Endothelial cell of umbilical vein (primary cell): Measurements from ENCODE around the gene GTF2F1. TPM values are rescaled to one million over a fixed set of nuclear protein-coding genes. Genes with fewer than 3 reads are reported as not detected.

Experiments used
- BruUV-seq: library from RNA; stranded (reverse); fragments of 400-500 nt; replicated peaks from 2 replicates; lab custom pipeline; 2021; lab: Mats Ljungman, UMichigan
- CTCF ChIA-PET: fragments of 300-600, 350-600 bp; sonication (Branson Sonifier 250); formaldehyde crosslinking; loops from one replicate; lab custom pipeline; 2021; ENCODE audit warnings: antibody characterized with exemption, inconsistent platforms; lab: Charles Lee
- POLR2A ChIA-PET: fragments of 300-600, 350-600 bp; sonication (Branson Sonifier 250); formaldehyde crosslinking; loops from one replicate; lab custom pipeline; 2021; ENCODE audit warnings: antibody characterized with exemption, inconsistent platforms; lab: Charles Lee
- DNase-seq: peaks from one replicate; pipeline ENCODE4 v3.0.0-alpha.2; 2011; ENCODE audit warnings: low read depth, low spot score
- FAIRE-seq: peaks from 2 replicates; lab custom pipeline; 2011; peaks lifted over from hg19 to GRCh38; lab: Jason Lieb, UNC
- H2AFZ ChIP-seq: 2 replicates; pipeline ENCODE4 v1.6.0; 2012; ENCODE audit warnings: low read depth, low read length, control low read depth, inconsistent platforms
- H3K27ac ChIP-seq: 2 replicates; pipeline ENCODE4 v1.5.1; 2011; ENCODE audit warnings: low read depth, mild to moderate bottlenecking, control low read depth, low read length, moderate library complexity; ENCODE audit not compliant: insufficient read depth
- H3K27me3 ChIP-seq, 2 experiments: 2 replicates each; pipeline versions ENCODE4 v1.6.0 to v1.6.1; 2011; ENCODE audit warnings: low read length in 2 of 2, mixed read lengths in 1 of 2; ENCODE audit not compliant: control insufficient read depth in 2 of 2, insufficient read depth in 2 of 2
- H3K36me3 ChIP-seq, 2 experiments: 2 replicates in 1 of 2; 3 replicates in 1 of 2; pipeline ENCODE4 v1.5.1; 2011; ENCODE audit warnings: low read length in 2 of 2, mild to moderate bottlenecking in 1 of 2, moderate library complexity in 1 of 2; ENCODE audit not compliant: control insufficient read depth in 2 of 2, insufficient read depth in 2 of 2; ENCODE audit errors: extremely low read depth in 1 of 2
- H3K4me1 ChIP-seq: 3 replicates; pipeline ENCODE4 v1.5.1; 2011; ENCODE audit warnings: mild to moderate bottlenecking, low read length; ENCODE audit not compliant: control insufficient read depth, insufficient read depth; ENCODE audit errors: extremely low read depth
- H3K4me2 ChIP-seq: 2 replicates; pipeline ENCODE4 v1.6.1; 2011; ENCODE audit warnings: low read length, control low read depth, mixed read lengths; ENCODE audit not compliant: insufficient read depth
- H3K4me3 ChIP-seq, 3 experiments: fragments of 200-600 bp in 1 of 3; sonication (generic), shearing (Covaris generic) in 1 of 3; replicated peaks in 1 of 3; 2 replicates each; pipeline ENCODE4 v1.5.1; 2011 to 2016; ENCODE audit warnings: control low read depth in 3 of 3, low read length in 3 of 3, mild to moderate bottlenecking in 2 of 3, inconsistent platforms in 1 of 3, low read depth in 1 of 3, moderate library complexity in 1 of 3; ENCODE audit not compliant: insufficient read depth in 1 of 3
- H3K79me2 ChIP-seq: 2 replicates; pipeline ENCODE4 v1.6.0; 2012; ENCODE audit warnings: low read length, inconsistent platforms; ENCODE audit not compliant: control insufficient read depth, insufficient read depth
- H3K9ac ChIP-seq: replicated peaks from 2 replicates; pipeline ENCODE3; 2011; ENCODE audit warnings: low read length, control low read depth; ENCODE audit not compliant: insufficient read depth; ENCODE audit errors: extremely low read depth
- H3K9me1 ChIP-seq: replicated peaks from 3 replicates; pipeline ENCODE4 v1.6.0; 2011; ENCODE audit warnings: mild to moderate bottlenecking, low read length; ENCODE audit not compliant: control insufficient read depth, insufficient read depth; ENCODE audit errors: extremely low read depth
- H3K9me3 ChIP-seq: replicated peaks from 2 replicates; pipeline ENCODE4 v1.5.1; 2012; ENCODE audit warnings: low read length, inconsistent platforms; ENCODE audit not compliant: control insufficient read depth, insufficient read depth
- H4K20me1 ChIP-seq: replicated peaks from 2 replicates; pipeline ENCODE3; 2011; ENCODE audit warnings: mild to moderate bottlenecking, low read length; ENCODE audit not compliant: control insufficient read depth, insufficient read depth; ENCODE audit errors: extremely low read depth
- CTCF ChIP-seq, 2 donors: IDR thresholded peaks; 1 replicate in 1 of 2; 2 replicates in 1 of 2; pipeline ENCODE4 v1.5.1; 2011; ENCODE audit warnings: low read length in 2 of 2, mild to moderate bottlenecking in 2 of 2, moderate library complexity in 2 of 2, control low read depth in 1 of 2, inconsistent platforms in 1 of 2, low read depth in 1 of 2; ENCODE audit not compliant: insufficient read depth in 1 of 2; ENCODE audit errors: extremely low read depth in 1 of 2
- EZH2 ChIP-seq: IDR thresholded peaks from 2 replicates; pipeline ENCODE4 v1.6.1; 2012; ENCODE audit warnings: borderline replicate concordance, low read depth, mild to moderate bottlenecking, moderate library complexity, low read length, inconsistent platforms; ENCODE audit not compliant: severe bottlenecking
- FOS ChIP-seq: IDR thresholded peaks from 2 replicates; pipeline ENCODE4 v1.6.1; 2011; ENCODE audit warnings: mild to moderate bottlenecking, low read length, moderate library complexity, borderline replicate concordance; ENCODE audit not compliant: insufficient read depth
- GATA2 ChIP-seq: IDR thresholded peaks from 2 replicates; pipeline ENCODE4 v1.7.0; 2011; ENCODE audit warnings: low read depth, mild to moderate bottlenecking, moderate library complexity, mixed read lengths, low read length; ENCODE audit not compliant: insufficient read length, insufficient read depth
- JUN ChIP-seq: IDR thresholded peaks from 2 replicates; pipeline ENCODE4 v1.6.1; 2011; ENCODE audit warnings: borderline replicate concordance, low read depth; ENCODE audit not compliant: insufficient read length, insufficient read depth
- MYC ChIP-seq: IDR thresholded peaks from one replicate; pipeline ENCODE4 v1.6.1; 2011; ENCODE audit warnings: mild to moderate bottlenecking, low read depth, low read length
- POLR2A ChIP-seq: IDR thresholded peaks from 2 replicates; pipeline ENCODE4 v1.6.1; 2012; ENCODE audit warnings: low read depth, mild to moderate bottlenecking, control low read depth, low read length
- POLR2AphosphoS5 ChIP-seq: IDR thresholded peaks from 2 replicates; pipeline ENCODE4 v1.6.1; 2012; ENCODE audit warnings: low read depth, mild to moderate bottlenecking, control low read depth, low read length, moderate library complexity; ENCODE audit not compliant: insufficient read depth
- dilution Hi-C: fragments of 300-500 bp; cut with MboI; formaldehyde crosslinking; loops from one replicate; pipeline ENCODE4 v1.15.0; 2019; ENCODE audit warnings: low sequenced_read_pairs; ENCODE audit not compliant: extremely low pct_ligation_motif_present
- intact Hi-C: fragments of 100-400 bp; cut with micrococcal nuclease; formaldehyde crosslinking; loops from one replicate; pipeline ENCODE4 v1.10.0; 2022
- polyA plus RNA-seq, 4 experiments: library from polyadenylated mRNA; depleted of rRNA in 3 of 4; stranded (reverse) in 3 of 4; unstranded in 1 of 4; fragments of >200 nt; gene quantifications; 2 replicates each; pipeline versions ENCODE4 v1.2.1 to v1.2.3, GENCODE V29; 2011 to 2012; ENCODE audit warnings: missing spikeins in 1 of 4
- total RNA-seq: library from RNA; stranded (reverse); gene quantifications from 2 replicates; pipeline ENCODE4 v1.2.3, GENCODE V29; 2021
- TF ChIP-seq, protein P1 (sequence below): IDR thresholded peaks from 2 replicates; pipeline ENCODE4 v1.6.1; 2011; ENCODE audit not compliant: insufficient read depth, insufficient read length

Gene GTF2F1
- total and polyA plus RNA-seq, 2 donors (not counting 3 experiments of a cell fraction or from before 2014, with no cell fraction given): 44.8 to 56.4 TPM

- intact Hi-C loops (loop anchor here (10.0 kb wide), 2 partner anchors 262 to 308 kb away; partner anchors contain the start of genes GPR108 and TRIP10), dilution Hi-C loops (no loop called here)
- H3K9ac ChIP-seq: no peak overlapping the region
- H2AFZ ChIP-seq: no peak overlapping the region
- H3K9me3 ChIP-seq: no peaks in the 10 kb centered on the region
- no peak overlapping the region for H3K4me2 ChIP-seq
- H3K4me1 ChIP-seq: peaks cover 8% of the 10 kb centered on the region
- no peak overlapping the region for H3K4me3 ChIP-seq
- no peak for FAIRE-seq
- no peak for DNase-seq
- no peaks in the 10 kb centered on the region for H3K27me3 ChIP-seq
- ChIA-PET POLR2A (no interaction called here), CTCF (no interaction called here)
- TF ChIP-seq JUN (no peak), EZH2 (no peak), MYC (no peak), GATA2 (no peak), POLR2AphosphoS5 (no peak), CTCF (IDR thresholded peaks at IDR 0.05; ENCODE audit: extremely low read depth in 1 of 2, insufficient read depth in 1 of 2, low read depth in 1 of 2, low read length in 2 of 2) (no peak), POLR2A (no peak), FOS (no peak)
- TF ChIP-seq, protein P1, sequence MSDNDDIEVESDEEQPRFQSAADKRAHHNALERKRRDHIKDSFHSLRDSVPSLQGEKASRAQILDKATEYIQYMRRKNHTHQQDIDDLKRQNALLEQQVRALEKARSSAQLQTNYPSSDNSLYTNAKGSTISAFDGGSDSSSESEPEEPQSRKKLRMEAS: no peak
- no peak overlapping the region for H3K27ac ChIP-seq
- H4K20me1 ChIP-seq: peaks cover 3% of the 10 kb centered on the region
- peaks cover 21% of the 10 kb centered on the region for H3K79me2 ChIP-seq
- no peaks in the 10 kb centered on the region for H3K36me3 ChIP-seq
- no peaks in the 10 kb centered on the region for H3K9me1 ChIP-seq
- no TSS peak for BruUV-seq
Measured at GRCh38 chr19:6427131-6427530, 34.2 kb upstream of the GTF2F1 start.
